NT2/D1 (cell line): ENCODE results near the gene AUH.

Source experiments
- SUZ12 ChIP-seq: IDR thresholded peaks from 2 replicates; pipeline ENCODE4 v1.6.1; 2011; ENCODE audit not compliant: insufficient read length, insufficient read depth; ENCODE audit errors: extremely low read depth
- YY1 ChIP-seq: IDR thresholded peaks from 2 replicates; pipeline ENCODE4 v1.6.1; 2011; ENCODE audit not compliant: insufficient read length, insufficient read depth
- ZNF274 ChIP-seq: IDR thresholded peaks from 2 replicates; pipeline ENCODE4 v1.6.1; 2011; ENCODE audit warnings: mild to moderate bottlenecking, low read depth, low read length

- TF ChIP-seq YY1 (no peak), ZNF274 (no peak), SUZ12 (no peak)
Measured at GRCh38 chr9:91332546-91333231, 29.0 kb downstream of the AUH start.
